ENCODE data around the gene ZBTB34.
A peak's percentile ranks its signal among the peaks of the same experiment; 100 is the strongest.
"Not testable (repeated sequence)": the region's sequence is repeated elsewhere in the genome, so short reads cannot be mapped to it uniquely, and the experiment has no call there.

Gene ZBTB34, protein sequence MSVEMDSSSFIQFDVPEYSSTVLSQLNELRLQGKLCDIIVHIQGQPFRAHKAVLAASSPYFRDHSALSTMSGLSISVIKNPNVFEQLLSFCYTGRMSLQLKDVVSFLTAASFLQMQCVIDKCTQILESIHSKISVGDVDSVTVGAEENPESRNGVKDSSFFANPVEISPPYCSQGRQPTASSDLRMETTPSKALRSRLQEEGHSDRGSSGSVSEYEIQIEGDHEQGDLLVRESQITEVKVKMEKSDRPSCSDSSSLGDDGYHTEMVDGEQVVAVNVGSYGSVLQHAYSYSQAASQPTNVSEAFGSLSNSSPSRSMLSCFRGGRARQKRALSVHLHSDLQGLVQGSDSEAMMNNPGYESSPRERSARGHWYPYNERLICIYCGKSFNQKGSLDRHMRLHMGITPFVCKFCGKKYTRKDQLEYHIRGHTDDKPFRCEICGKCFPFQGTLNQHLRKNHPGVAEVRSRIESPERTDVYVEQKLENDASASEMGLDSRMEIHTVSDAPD

DNA sequence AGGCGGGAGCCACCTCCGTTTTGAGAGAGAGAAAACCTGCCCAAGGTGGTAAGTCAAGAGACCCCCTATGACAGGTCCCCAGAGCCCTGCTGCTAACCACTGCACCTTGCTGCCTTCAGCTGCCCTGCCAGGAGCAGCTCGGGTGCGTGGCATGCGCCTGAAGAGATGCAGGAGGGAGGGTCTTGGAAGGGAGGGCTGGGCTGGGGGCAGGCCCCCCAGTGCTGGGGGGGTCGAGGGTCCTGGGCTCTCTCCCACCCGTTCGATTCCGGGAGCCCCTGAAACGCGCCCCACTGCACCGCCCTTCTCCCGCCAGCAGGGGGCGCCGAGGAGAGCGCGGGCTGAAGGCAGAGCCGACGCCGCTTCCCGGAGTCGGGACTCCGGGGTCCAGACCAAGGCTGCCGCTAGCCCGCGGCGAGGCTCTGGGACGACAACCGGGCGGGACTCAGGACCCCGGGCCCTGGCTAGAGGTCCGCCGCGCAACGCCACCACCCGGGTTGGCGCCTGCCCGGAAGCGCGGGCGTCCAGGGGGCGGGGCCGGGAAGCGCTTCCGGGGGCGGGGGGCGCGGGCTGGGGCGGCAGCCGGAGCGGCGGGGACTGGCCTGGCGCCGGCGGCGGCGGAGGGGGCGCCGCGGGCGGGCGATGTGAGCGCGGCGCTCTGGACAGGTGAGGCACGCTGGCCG, at the start of gene ZBTB34:
TSS of gene ZBTB34 (plus strand) at position 563 of the 680 bp plus-strand sequence. CDS start 18,761 bp downstream, outside the sequence.
- DNase-seq, result peak; percentile 68 to 82

DNA sequence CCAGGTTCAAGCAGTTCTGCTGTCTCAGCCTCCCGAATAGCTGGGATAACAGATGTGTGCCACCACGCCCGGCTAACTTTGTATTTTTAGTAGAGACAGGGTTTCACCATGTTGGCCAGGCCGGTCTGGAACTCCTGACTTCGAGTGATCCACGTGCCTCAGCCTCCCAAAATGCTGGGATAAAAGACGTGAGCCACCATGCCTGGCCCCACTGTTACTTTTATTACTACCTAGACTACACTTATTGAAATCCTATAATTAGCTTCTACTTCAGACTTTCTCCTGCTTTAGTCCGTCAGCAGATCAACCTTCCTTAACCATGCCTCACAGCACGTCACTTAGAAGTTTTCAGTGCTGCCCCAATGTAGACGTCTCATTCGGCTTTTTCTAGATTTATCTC, 47.4 kb upstream of the ZBTB34 start:
- no peak for DNase-seq

DNA sequence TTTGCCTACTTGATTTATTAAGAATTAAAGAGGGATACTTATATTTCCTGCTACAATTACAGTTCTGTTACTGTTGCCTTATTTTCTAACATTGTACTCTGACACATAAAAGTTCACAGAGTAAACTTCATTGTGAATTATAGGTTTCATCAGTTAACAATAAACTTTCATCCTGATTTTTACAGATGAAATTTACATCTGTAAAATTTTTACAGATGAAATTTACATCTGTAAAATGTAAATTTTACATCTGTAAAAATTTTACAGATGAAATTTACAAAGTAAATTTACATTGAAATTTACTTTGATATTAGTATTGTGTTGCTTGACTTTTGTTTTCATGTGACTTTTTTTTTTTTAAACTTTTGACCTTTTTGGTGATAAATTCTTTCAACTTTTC, 46.3 kb upstream of the ZBTB34 start:
- no peak for DNase-seq

DNA sequence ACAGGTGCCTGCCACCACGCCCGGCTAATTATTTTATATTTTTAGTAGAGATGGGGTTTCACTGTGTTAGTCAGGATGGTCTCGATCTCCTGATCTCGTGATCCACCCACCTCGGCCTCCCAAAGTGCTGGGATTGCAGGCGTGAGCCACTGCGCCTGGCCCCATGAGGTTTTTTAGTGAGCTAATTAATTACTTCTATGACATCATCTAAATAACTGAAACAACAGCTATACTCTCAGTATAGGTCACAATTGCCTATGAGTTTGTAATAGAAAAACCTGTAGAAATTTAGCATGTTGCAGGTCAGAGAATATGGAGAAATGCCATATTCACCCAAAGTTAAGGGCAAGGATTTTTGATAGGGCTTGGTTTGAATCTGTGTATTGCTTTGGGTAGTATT, 42.8 kb upstream of the ZBTB34 start:
- not testable (repeated sequence) for DNase-seq

DNA sequence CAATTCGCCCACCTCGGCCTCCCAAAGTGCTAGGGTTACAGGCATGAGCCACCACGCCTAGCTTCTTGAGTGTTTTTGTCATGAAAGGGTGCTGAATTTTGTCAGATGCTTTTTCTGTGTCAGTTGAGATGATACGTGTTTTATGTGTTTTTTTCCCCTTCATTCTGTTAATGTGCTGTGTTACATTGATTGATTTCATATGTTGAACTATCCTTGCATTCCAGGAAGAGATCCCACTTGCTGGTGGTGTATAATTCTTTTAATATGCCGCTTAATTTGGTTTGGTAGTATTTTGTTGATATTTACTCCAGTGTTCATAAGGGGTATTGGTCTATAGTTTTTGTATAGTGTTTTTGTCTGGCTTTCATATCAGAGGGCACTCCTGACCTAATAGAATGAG, 42.0 kb upstream of the ZBTB34 start:
- no peak for DNase-seq

DNA sequence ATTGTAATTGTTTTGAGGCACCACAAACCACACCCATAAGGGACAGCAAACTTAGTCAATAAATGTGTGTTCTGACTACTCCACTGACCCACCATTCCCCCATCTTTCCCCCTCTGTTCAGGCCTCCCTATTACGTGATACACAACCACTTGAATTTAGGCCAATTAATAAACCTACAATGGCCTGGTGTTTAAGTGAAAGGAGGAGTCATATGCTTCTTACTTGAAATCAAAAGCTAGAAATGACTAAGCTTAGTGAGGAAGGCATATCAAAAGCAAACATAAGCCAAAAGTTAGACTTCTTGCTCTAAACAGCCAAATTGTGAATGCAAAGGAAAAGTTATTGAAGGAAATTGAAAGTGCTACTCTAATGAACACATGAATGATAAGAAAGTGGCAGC, 41.0 kb upstream of the ZBTB34 start:
- DNase-seq, result no peak

DNA sequence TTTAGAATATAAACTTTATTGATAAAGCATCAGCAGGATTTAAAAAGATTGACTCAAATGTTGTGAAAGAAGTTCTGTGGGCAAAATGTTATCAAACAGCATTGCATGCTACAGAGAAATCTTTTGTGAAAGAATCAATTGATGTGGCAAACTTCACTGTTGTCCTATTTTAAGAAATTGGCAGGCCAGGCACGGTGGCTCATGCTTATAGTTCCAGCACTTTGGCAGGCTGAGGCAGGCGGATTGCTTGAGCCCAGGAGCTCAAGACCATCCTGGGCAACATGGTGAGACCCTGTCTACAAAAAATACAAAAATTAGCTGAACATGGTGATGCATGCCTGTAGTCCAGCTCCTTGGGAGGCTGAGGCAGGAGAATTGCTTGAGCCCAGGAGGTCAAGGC, 38.2 kb upstream of the ZBTB34 start:
- no peak for DNase-seq

DNA sequence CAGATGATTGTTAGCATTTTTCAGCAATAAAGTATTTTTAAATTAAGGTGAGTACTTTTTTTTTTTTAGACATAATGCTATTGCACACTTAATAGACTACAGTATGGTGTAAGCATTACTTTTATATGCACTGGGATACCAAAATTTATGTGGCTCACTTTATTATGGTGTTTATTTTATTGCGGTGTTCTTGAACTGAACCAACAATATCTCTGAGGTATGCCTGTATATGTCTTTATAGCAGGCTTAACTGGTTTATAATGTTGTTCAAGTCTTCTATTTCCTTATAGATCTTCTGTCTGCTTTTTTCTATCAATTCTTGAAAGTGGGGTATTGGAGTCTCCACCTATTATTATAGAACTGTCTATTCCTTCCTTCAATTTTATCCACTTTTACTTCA, 37.6 kb upstream of the ZBTB34 start:
- no peak for DNase-seq

DNA sequence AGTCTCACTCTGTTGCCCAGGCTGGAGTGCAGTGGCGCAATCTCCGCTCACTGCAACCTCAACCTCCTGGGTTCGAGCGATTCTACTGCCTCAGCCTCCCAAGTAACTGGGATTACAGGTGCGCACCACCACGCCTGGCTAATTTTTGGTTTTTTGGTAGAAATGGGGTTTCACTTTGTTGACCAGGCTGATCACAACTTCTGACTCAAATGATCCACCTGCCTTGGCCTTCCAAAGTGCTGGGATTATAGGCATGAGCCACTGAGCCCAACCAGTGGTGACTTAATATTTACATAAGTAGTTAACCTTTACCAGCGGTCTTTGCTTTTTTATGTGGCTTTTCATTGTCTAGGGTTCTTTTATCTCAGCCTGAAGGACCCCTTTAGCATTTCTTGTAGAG, 36.4 kb upstream of the ZBTB34 start:
- DNase-seq, result not testable (repeated sequence)

DNA sequence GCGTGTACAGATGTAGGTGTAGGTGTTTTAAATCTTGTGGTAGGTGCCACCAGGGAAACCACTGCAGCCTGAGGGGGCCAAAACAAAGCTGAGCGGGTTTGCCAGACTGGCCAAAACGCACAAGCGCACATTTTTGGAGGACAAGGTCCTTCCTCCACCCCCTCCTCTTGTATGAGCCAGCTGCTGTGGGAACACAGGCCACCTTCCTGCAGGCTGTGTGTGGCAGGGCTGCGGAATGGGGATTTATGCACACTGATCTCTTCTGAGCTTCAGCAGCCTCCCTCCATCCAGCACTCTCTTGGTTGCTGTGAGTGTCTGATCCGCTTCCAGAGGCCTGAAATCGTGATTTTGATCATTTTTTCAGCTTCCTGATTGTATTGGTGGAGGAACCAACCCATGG, 33.2 kb upstream of the ZBTB34 start:
- DNase-seq, result no peak

DNA sequence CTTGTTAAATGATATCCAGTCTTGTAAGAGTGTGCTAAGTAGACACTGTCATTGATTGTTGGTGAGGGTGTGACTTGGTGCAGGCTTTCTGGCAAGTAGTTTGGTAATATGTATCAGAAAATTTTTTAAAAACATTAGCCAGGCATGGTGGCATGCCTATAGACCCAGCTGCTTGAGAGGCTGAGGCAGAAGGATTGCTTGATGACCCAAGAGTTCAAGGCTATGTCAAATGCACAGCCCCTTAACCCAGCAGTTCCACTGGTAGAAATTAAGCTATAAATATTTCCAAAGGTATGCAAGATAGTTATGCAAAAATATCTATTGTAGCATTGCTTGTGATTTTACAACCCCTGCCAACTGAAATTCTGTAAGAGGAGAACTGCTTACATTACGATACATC, 31.4 kb upstream of the ZBTB34 start:
- DNase-seq, result no peak

DNA sequence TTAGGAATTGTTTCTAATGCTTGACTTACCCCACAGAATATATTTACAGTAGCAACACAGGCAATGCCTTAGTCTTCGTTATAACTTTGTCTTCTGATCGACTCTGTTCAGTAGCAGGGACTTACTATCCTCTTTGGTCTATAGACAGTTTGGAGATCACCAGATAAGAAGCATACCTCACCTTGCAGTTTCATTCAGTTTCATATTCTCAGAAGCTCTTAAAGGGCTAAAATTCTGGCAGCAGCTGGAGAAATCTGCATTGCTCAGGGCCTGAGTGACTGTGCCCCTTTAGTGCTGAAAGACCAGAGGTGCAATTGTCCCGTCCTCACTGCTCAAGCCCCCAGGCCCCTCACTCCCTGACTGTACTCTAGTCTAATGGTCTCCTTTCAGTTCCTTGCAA, 29.6 kb upstream of the ZBTB34 start:
- no peak for DNase-seq

DNA sequence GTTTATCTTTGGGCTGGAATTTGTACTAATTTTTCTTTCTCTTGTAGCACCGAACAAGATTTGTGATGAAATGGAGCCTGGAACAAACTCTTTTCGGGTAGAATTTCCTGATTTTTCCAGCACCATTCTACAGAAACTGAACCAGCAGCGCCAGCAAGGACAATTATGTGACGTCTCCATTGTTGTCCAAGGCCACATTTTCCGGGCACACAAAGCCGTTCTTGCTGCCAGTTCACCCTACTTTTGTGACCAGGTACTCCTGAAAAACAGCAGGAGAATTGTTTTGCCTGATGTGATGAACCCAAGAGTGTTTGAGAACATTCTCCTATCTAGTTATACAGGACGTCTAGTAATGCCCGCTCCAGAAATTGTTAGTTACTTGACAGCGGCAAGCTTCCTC, 28.0 kb upstream of the ZBTB34 start:
- no peak for DNase-seq

DNA sequence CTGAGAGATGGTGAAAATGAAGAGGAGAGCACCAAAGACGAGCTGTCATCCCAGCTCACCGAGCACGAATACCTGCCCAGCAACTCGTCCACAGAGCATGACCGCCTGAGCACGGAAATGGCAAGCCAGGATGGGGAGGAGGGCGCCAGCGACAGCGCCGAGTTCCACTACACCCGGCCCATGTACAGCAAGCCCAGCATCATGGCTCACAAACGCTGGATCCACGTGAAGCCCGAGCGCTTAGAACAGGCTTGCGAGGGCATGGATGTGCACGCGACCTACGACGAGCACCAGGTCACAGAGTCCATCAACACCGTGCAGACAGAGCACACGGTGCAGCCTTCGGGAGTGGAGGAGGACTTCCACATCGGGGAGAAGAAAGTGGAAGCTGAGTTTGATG, 27.4 kb upstream of the ZBTB34 start:
- DNase-seq, result no peak

DNA sequence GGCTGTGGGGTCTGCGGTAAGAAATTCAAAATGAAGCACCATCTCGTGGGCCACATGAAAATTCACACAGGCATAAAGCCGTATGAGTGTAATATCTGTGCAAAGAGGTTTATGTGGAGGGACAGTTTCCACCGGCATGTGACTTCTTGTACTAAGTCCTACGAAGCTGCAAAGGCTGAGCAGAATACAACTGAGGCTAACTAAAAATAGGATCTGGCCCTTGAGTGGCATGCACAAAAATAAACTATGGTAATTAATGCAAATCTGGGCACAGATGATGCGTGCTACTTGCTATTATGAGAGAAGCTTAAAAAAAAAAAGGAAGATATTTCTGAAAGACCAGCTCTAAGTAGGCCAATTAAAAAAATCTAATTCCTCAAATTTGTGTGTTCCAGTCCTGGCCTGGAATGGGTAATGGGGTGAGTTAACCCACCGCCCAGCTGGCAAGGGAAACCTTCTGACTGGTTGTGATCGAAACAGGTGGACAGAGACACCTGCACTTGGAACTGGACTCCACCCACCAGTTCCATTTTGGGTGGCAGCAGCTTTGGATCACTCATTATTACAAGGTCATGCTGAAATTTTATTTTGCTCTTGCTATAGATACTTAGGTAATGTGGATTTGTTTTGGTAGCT, 26.6 kb upstream of the ZBTB34 start:
- DNase-seq, result no peak

DNA sequence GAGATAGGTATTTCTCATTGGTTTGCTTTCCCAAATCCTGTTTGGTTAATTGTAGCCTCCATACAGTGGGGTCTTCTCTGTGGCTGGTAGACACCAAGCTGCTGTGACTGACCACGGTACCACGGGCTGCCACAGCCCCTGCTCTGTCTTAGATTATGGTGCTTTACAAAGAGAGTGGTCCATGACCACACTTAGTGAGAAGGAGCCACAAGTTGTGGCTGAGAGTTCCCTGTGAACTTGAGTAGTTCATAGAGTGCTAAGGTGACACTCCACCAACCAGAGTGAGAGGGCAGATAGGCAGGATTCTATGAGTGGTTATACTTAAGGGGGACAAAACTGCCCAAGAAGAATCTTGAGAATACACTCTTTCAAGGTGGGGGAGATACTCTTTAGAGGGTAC, 25.8 kb upstream of the ZBTB34 start:
- no peak for DNase-seq

DNA sequence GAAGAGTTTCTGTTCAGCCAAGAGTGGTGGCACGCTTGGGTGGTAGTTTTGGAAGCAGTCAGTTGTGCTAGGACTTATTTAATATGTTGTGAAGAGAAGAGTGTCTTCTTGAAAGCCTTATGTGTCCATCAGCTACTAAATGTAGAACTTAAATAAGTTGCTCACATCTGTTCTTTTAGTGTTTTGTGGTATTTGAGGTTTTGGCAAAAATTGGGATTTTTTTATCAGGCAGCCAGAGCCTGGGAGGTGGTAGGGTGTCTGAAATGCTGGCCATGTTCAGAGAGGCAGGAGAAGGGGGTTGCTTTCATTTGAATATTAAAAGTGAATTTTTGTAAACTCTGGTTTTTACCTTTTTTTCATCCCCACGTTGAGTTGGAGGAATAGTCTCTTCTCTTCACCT, 24.2 kb upstream of the ZBTB34 start:
- DNase-seq, result no peak

DNA sequence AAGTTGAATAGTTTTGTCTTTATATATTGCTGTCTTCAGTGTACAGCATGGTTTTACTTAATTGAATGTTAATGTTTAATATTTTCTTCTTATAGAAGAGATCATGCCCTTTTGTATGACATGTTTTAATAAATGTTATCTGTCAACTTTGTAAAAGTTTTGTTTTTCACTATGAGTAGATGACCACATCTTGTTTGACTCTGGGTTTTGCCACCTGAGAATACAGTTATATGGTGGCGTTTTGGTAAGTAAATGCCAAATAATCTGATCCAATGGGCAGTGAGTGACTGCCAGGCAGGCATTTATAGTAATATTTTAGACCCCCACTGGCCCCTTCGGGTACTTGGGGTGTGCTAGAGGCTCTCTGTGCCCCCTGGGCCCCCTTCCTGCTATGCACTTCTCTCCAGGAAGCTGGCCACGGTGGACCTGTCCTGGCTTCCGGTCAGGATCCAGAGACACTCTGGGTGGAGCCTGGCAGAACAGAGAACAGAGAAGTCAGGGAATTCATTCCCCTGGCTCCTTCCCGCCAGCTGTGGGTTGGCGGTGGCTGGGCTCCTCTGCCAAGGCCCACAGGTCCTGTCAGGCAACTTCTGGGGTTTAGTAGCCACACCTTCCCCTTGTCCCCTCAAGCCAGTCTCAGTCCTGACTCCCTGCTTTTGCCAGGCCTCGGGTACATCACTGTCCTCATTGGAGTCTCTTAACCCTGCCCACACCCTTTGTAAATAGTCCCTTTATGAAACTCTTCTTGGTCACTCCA, 22.2 kb upstream of the ZBTB34 start:
- no peak for DNase-seq

DNA sequence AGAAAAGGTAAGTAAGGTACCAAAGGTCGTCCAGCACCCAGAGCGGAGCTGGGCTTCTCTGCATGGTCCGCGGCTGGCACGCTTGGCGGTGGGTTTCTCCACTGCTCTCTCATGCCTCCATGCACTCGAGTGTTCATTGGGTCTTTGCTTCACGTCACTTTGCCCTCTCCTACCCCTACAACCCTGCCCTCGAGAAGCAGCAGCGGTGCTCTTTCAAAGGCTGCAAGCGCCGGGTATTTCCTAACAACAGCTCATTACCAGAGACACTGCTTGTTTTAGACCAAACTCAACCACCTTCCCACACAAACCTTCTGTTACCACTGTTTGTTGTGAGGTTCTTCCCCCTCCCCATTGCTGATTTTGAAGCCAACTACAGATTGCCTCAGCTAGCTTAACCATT, 21.5 kb upstream of the ZBTB34 start:
- DNase-seq, result no peak

DNA sequence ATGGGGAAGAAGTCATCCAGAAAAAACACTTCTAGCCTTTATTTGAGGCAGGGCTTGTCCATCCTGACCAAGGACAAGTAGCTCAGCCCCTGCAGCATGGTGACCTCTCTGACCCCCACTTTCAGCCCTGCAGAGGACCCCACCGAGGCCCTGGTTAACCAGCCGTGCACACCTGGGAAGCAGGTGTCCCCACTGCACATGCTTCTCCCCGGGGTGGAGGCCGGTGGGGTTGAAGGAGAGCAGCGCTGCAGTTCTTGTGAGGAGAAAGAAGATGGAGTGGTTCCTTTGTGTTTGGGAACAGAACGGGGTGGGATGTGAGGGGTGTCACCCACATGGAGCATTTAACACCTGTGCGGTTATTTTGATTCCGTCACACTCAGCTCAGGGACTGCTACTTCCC, 21.1 kb upstream of the ZBTB34 start:
- DNase-seq, result no peak

DNA sequence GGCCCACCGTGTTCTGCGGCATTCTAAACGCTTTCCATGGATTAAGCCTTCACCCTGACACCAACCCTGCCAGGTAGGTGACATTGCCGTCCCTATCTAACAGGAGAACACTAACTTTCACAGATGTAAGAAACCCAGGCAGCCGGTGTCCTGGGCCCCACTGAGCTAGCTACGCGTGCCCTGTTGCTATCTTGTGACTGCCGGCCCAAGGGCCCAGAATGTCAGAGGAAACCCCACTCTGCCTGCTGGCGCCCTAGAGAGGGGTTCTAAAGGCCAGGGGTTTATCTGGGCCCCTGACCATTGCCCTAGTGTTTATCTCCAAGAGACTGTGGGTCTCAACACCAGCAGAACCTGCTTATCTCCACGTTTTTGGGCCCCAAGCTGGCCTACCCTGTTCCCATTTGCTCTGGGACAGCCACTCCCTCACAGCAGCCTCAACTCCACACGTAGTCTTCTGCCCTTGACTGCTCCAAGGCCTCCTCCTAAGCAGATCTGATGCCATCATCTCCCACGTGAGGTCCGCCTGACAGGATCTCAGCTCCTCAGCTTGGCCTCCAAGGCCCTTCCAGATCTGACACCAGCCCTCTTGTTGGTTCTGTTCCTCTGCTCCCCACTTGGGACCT, 18.1 kb upstream of the ZBTB34 start:
- DNase-seq, result no peak

DNA sequence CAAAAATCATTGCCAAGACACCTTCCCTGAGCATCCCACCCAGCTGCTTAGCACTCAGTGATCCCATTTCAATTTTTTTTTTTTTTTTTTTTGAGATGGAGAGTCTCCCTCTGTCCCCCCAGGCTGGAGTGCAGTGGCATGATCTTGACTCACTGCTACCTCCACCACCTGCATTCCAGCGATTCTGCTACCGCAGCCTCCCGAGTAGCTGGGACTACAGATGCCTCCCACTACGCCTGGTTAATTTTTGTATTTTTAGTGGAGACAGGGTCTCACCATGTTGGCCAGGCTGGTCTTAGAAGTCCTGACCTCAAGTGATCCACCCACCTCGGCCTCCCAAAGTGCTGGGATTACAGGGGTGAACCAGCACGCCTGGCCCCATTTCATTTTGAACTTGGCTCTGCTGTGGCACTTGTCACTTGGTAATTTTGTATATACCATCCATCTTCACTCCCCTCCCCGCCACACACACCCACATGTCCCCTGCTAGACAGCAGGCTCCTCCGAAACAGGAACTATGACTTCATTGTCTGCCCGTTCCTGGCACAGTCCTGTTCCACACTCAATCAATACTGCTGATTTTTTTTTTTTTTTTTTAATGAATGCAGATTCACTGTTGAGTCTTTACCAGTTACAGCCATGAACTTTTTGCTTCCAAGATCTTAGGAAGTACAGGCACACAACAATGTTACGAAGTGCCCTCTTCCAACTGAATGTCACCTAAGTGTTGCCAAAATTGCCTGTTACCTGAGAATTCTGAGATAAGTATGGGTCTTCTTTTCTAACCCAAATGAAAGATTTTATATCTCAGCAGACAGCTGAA, 17.3 kb upstream of the ZBTB34 start:
- DNase-seq, result no peak
